Measurements from ENCODE around the gene TNFRSF1B. TPM values are rescaled to one million over a fixed set of nuclear protein-coding genes. Genes with fewer than 3 reads are reported as not detected.
A peak's percentile ranks its signal among the peaks of the same experiment; 100 is the strongest.

Gene TNFRSF1B
- total RNA-seq, 1 donor from 2014 or later = 16.2 TPM

GRCh38 chr1:12167493-12168429 is 970 bp downstream of the TNFRSF1B start:
- Histone ChIP-seq H3K4me3 (peak overlapping the region; percentile 94), H3K36me3 (no peaks in the 10 kb centered on the region), H3K27me3 (ENCODE audit: low read depth) (peaks cover 15% of the 10 kb centered on the region), H3K4me1 (peaks cover 73% of the 10 kb centered on the region), H3K27ac (replicated peaks) (peak overlapping the region; percentile 92), H3K9me3 (replicated peaks) (no peaks in the 10 kb centered on the region)
- no peak for DNase-seq
- intact Hi-C loops (cut with micrococcal nuclease) = no loop called here
- no peak for TF ChIP-seq CTCF (IDR thresholded peaks at IDR 0.05; ENCODE audit: borderline replicate concordance)

- H3K36me3 ChIP-seq = no peaks in the 10 kb centered on the region
- peaks cover 73% of the 10 kb centered on the region for H3K4me1 ChIP-seq
- H3K9me3 ChIP-seq (replicated peaks) = no peaks in the 10 kb centered on the region
- peaks cover 15% of the 10 kb centered on the region for H3K27me3 ChIP-seq (ENCODE audit: low read depth)
- H3K4me3 ChIP-seq = peak overlapping the region; percentile 94
- H3K27ac ChIP-seq (replicated peaks) = peak overlapping the region; percentile 92
- TF ChIP-seq CTCF (IDR thresholded peaks at IDR 0.05; ENCODE audit: borderline replicate concordance) = no peak
- DNase-seq = no peak
- intact Hi-C loops (cut with micrococcal nuclease) = no loop called here
Measured at GRCh38 chr1:12168451-12169160, 1.8 kb downstream of the TNFRSF1B start.

GRCh38 chr1:12169442-12170135 is 2.8 kb downstream of the TNFRSF1B start:
- Histone ChIP-seq H3K27ac (replicated peaks) (peak overlapping the region; percentile 92), H3K36me3 (no peaks in the 10 kb centered on the region), H3K27me3 (ENCODE audit: low read depth) (peaks cover 15% of the 10 kb centered on the region), H3K9me3 (replicated peaks) (no peaks in the 10 kb centered on the region), H3K4me1 (peaks cover 81% of the 10 kb centered on the region), H3K4me3 (peak overlapping the region; percentile 94)
- intact Hi-C loops (cut with micrococcal nuclease) = no loop called here
- no peak for DNase-seq
- TF ChIP-seq CTCF (IDR thresholded peaks at IDR 0.05; ENCODE audit: borderline replicate concordance) = no peak

GRCh38 chr1:12170263-12170671 is 3.5 kb downstream of the TNFRSF1B start:
- peak overlapping the region; percentile 94 for H3K4me3 ChIP-seq
- intact Hi-C loops (cut with micrococcal nuclease) = no loop called here
- H3K27ac ChIP-seq (replicated peaks) = peak overlapping the region; percentile 92
- H3K4me1 ChIP-seq = peaks cover 88% of the 10 kb centered on the region
- TF ChIP-seq CTCF (IDR thresholded peaks at IDR 0.05; ENCODE audit: borderline replicate concordance) = no peak
- DNase-seq = no peak
- no peaks in the 10 kb centered on the region for H3K9me3 ChIP-seq (replicated peaks)
- peaks cover 15% of the 10 kb centered on the region for H3K27me3 ChIP-seq (ENCODE audit: low read depth)
- H3K36me3 ChIP-seq = no peaks in the 10 kb centered on the region
